Panc1 (cell line): Measurements from ENCODE around the gene ASCL3. TPM values are rescaled to one million over a fixed set of nuclear protein-coding genes. Genes with fewer than 3 reads are reported as not detected.

Experiments used
- ATAC-seq: fragments of 200-7000 bp; cut with Tn5 transposase; 2 replicates; pipeline ENCODE4 v1.9.1; 2020; ENCODE audit warnings: mild to moderate bottlenecking, moderate library complexity
- BruUV-seq: library from RNA; stranded (reverse); fragments of 400-500 nt; replicated peaks from 2 replicates; lab custom pipeline; 2021; lab: Mats Ljungman, UMichigan
- CTCF ChIA-PET: fragments of 300-600 bp; sonication (Branson Sonifier 250); formaldehyde crosslinking; loops from one replicate; lab custom pipeline; 2022; ENCODE audit warnings: antibody characterized with exemption; lab: Charles Lee
- POLR2A ChIA-PET: fragments of 300-600 bp; sonication (Branson Sonifier 250); formaldehyde crosslinking; loops from one replicate; lab custom pipeline; 2022; ENCODE audit warnings: antibody characterized with exemption; lab: Charles Lee
- DNase-seq: peaks from one replicate; pipeline ENCODE4 v3.0.0-alpha.2; 2010; ENCODE audit warnings: low read depth, low spot score
- H3K27ac ChIP-seq: 2 replicates; pipeline ENCODE4 v1.5.1; 2011; ENCODE audit warnings: mild to moderate bottlenecking, low read length, inconsistent platforms
- H3K27me3 ChIP-seq: fragments of 200-500 bp; sonication (Bioruptor generic); 2 replicates; pipeline ENCODE4 v1.6.0; 2014; ENCODE audit warnings: low read length, inconsistent platforms; ENCODE audit not compliant: control insufficient read depth, insufficient read depth
- H3K36me3 ChIP-seq: fragments of 200-500 bp; sonication (Bioruptor generic); 2 replicates; pipeline ENCODE4 v1.5.1; 2014; ENCODE audit warnings: inconsistent platforms, mild to moderate bottlenecking, low read length, moderate library complexity; ENCODE audit not compliant: control insufficient read depth, insufficient read depth
- H3K4me1 ChIP-seq: 2 replicates; pipeline ENCODE4 v1.5.1; 2011; ENCODE audit warnings: inconsistent platforms, mild to moderate bottlenecking, low read length, moderate library complexity; ENCODE audit not compliant: control insufficient read depth, insufficient read depth
- H3K4me3 ChIP-seq, 2 experiments: 2 replicates each; pipeline ENCODE4 v1.5.1; 2011 to 2012; ENCODE audit warnings: low read depth in 2 of 2, low read length in 2 of 2, mild to moderate bottlenecking in 2 of 2, inconsistent platforms in 1 of 2, moderate library complexity in 1 of 2
- H3K9me3 ChIP-seq: fragments of 200-500 bp; sonication (Bioruptor generic); 2 replicates; pipeline ENCODE4 v1.5.1; 2014; ENCODE audit warnings: low read depth, mild to moderate bottlenecking, inconsistent platforms, low read length, moderate library complexity; ENCODE audit not compliant: control insufficient read depth, insufficient read depth
- POLR2AphosphoS5 ChIP-seq: IDR thresholded peaks from 2 replicates; pipeline ENCODE4 v1.6.1; 2012; ENCODE audit warnings: mild to moderate bottlenecking, low read depth, low read length, moderate library complexity
- SIN3A ChIP-seq: IDR thresholded peaks from 2 replicates; pipeline ENCODE4 v1.6.1; 2012; ENCODE audit warnings: low read depth, mild to moderate bottlenecking, low read length, moderate library complexity, borderline replicate concordance; ENCODE audit not compliant: insufficient read depth
- TCF7L2 ChIP-seq: IDR thresholded peaks from 2 replicates; pipeline ENCODE4 v1.6.1; 2011; ENCODE audit warnings: mild to moderate bottlenecking, low read depth, low read length, inconsistent platforms
- in situ Hi-C: cut with HindIII; loops from 2 replicates; pipeline ENCODE4 v1.10.0; 2016; ENCODE audit warnings: low sequenced_read_pairs, low pct_unique_long_range_greater_than_20kb
- intact Hi-C: fragments of 100-400 bp; cut with micrococcal nuclease; formaldehyde crosslinking; loops from one replicate; pipeline ENCODE4 v1.10.0; 2022; ENCODE audit not compliant: unreplicated experiment
- total RNA-seq: library from RNA; stranded (reverse); gene quantifications from one replicate; pipeline ENCODE4 v1.2.1, GENCODE V29; 2021; ENCODE audit not compliant: unreplicated experiment
- TF ChIP-seq, protein P1 (sequence below), 2 experiments: IDR thresholded peaks; 2 replicates each; pipeline ENCODE4 v1.6.1; 2011 to 2012; ENCODE audit warnings: low read depth in 2 of 2, control low read depth in 1 of 2, low read length in 1 of 2, mild to moderate bottlenecking in 1 of 2, moderate library complexity in 1 of 2; ENCODE audit not compliant: insufficient read depth in 1 of 2
- TF ChIP-seq, protein P2 (sequence below): fragments of 450-650 bp; IDR thresholded peaks from 2 replicates; pipeline ENCODE4 v1.5.1; 2017; ENCODE audit warnings: mild to moderate bottlenecking

ASCL3 gene
- total RNA-seq, 1 experiment from 2014 or later: not detected

DNA sequence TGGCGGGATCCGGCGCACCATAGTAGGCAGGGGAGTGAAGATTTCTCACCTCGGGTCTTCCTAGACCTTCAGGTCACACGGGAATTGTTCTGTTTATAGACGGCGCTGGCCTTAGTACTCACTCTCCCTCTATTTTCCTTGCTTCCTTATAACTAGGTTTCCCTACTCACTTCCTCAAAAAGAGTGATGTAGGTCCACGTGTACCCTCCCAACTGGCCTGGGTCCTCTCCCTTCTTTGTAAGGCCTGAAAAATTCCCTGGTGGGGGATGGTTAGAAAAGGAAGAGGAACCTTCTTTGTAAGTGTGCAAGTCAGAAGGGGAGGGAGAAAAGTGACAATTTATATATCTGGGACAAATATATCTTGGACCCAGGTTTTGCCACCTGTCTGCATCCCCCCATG, 24.4 kb upstream of the ASCL3 start:
- no peak overlapping the region for H3K4me3 ChIP-seq
- ATAC-seq (no peak), DNase-seq (no peak)
- no peaks in the 10 kb centered on the region for H3K27me3 ChIP-seq
- ChIA-PET POLR2A (no interaction called here), CTCF (no interaction called here)
- H3K27ac ChIP-seq: no peak overlapping the region
- H3K9me3 ChIP-seq: no peaks in the 10 kb centered on the region
- no peak for TF ChIP-seq POLR2AphosphoS5
- TF ChIP-seq SIN3A: no peak
- TF ChIP-seq, protein P1, sequence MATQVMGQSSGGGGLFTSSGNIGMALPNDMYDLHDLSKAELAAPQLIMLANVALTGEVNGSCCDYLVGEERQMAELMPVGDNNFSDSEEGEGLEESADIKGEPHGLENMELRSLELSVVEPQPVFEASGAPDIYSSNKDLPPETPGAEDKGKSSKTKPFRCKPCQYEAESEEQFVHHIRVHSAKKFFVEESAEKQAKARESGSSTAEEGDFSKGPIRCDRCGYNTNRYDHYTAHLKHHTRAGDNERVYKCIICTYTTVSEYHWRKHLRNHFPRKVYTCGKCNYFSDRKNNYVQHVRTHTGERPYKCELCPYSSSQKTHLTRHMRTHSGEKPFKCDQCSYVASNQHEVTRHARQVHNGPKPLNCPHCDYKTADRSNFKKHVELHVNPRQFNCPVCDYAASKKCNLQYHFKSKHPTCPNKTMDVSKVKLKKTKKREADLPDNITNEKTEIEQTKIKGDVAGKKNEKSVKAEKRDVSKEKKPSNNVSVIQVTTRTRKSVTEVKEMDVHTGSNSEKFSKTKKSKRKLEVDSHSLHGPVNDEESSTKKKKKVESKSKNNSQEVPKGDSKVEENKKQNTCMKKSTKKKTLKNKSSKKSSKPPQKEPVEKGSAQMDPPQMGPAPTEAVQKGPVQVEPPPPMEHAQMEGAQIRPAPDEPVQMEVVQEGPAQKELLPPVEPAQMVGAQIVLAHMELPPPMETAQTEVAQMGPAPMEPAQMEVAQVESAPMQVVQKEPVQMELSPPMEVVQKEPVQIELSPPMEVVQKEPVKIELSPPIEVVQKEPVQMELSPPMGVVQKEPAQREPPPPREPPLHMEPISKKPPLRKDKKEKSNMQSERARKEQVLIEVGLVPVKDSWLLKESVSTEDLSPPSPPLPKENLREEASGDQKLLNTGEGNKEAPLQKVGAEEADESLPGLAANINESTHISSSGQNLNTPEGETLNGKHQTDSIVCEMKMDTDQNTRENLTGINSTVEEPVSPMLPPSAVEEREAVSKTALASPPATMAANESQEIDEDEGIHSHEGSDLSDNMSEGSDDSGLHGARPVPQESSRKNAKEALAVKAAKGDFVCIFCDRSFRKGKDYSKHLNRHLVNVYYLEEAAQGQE (IDR thresholded peaks at IDR 0.05; ENCODE audit: insufficient read depth in 1 of 2, low read depth in 2 of 2, low read length in 1 of 2): no peak
- TF ChIP-seq, protein P2, sequence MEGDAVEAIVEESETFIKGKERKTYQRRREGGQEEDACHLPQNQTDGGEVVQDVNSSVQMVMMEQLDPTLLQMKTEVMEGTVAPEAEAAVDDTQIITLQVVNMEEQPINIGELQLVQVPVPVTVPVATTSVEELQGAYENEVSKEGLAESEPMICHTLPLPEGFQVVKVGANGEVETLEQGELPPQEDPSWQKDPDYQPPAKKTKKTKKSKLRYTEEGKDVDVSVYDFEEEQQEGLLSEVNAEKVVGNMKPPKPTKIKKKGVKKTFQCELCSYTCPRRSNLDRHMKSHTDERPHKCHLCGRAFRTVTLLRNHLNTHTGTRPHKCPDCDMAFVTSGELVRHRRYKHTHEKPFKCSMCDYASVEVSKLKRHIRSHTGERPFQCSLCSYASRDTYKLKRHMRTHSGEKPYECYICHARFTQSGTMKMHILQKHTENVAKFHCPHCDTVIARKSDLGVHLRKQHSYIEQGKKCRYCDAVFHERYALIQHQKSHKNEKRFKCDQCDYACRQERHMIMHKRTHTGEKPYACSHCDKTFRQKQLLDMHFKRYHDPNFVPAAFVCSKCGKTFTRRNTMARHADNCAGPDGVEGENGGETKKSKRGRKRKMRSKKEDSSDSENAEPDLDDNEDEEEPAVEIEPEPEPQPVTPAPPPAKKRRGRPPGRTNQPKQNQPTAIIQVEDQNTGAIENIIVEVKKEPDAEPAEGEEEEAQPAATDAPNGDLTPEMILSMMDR: no peak
- no peak for TF ChIP-seq TCF7L2
- no peaks in the 10 kb centered on the region; the same call in 1 of the 2 replicates for H3K36me3 ChIP-seq
- intact Hi-C loops: no loop called here
- BruUV-seq: no TSS peak
- in situ Hi-C loops: no loop called here
- peaks cover 23% of the 10 kb centered on the region for H3K4me1 ChIP-seq

DNA sequence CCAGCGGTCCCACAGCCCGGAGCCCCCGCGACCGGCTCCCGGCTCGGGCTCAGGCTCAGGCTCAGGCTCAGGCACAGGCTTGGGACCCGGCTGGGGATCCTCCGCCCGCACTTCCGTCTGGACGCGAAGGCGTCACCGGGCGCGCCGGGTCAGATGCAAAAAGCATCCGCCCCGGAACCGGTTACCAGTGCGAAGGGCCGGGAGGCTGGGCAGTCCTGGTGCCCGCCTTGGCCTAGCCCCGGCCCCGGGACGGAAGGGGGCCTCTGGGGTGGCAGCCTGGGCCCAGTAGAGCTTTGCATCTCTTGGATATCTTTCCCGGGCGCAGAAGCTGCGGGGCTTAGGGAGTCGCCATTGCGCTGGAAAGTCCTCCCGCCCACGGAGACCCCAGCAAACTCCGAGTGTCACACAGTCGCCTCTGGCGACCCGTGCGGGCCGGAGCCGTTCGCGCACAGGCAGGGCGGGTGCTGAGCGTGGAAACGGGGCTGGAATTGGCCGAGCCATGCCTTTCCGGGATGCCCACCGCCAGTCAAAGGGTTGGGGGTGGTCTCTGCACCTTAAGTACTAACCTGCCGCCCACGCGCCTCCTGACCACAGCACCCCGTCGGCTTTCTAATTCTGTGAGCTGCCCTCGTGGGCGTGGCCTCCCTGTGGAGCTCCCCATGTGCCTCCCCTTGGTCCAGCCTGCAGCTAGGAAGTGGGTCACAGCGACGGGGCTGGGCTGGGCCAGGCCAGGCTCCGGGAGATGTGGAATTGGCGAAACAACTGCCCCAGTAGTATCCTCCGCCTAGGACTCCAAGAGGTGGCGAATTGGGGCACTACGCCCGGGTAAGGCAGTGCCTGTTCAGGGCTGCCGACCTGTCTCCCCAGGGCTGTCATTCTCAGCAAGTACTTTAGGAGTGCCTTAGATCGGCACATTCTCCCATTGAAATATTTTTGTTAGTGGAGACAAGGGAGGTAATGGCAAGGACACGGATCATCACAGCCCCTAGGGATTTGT, 21.8 kb upstream of the ASCL3 start, which contains the start of gene TMEM9B:
Gene TMEM9B, minus strand, starts transcription at position 119 of the 997 bp plus-strand sequence. CDS start 129 bp downstream, outside the sequence.
- POLR2A ChIA-PET: interaction anchor here (0.5 to 0.7 kb wide), 5 partner anchors 116 to 1345 kb away, joined by 4 to 16 read pairs (median 11); no protein-coding TSS in a partner anchor
- in situ Hi-C loops (no loop called here), intact Hi-C loops (no loop called here)

More for the DNA sequence above, 21.8 kb upstream of the ASCL3 start, which contains the start of gene TMEM9B:
- H3K36me3 ChIP-seq: no peaks in the 10 kb centered on the region; the same call in 1 of the 2 replicates
- H3K4me1 ChIP-seq: peaks cover 27% of the 10 kb centered on the region
- TSS peak; percentile 69 for BruUV-seq
- ATAC-seq: peak; percentile 94
- peak within 1 kb of the TSS; percentile 61 to 86 for H3K4me3 ChIP-seq
- H3K9me3 ChIP-seq: no peaks in the 10 kb centered on the region
- peak; percentile 59 for TF ChIP-seq TCF7L2
- peak; percentile 95; the same call in 1 of the 2 replicates for TF ChIP-seq SIN3A
- TF ChIP-seq, protein P1 (IDR thresholded peaks at IDR 0.05; ENCODE audit: insufficient read depth in 1 of 2, low read depth in 2 of 2, low read length in 1 of 2): peak; percentile 30 to 49; a peak in 1 of 4 replicates
- TF ChIP-seq POLR2AphosphoS5: peak; percentile 98
- TF ChIP-seq, protein P2: no peak
- no peaks in the 10 kb centered on the region for H3K27me3 ChIP-seq
- peak; percentile 73 for DNase-seq
- H3K27ac ChIP-seq: peak within 1 kb of the TSS; percentile 93
- CTCF ChIA-PET: interaction anchor here (0.5 to 1.8 kb wide), 3 partner anchors 45 to 266 kb away, joined by 3 to 11 read pairs (median 5); no protein-coding TSS in a partner anchor
